ENCODE data around the gene ATXN2.
A peak's percentile ranks its signal among the peaks of the same experiment; 100 is the strongest.
"Not testable (repeated sequence)": the region's sequence is repeated elsewhere in the genome, so short reads cannot be mapped to it uniquely, and the experiment has no call there.

ATXN2 gene

GRCh38 chr12:111616177-111616623 is 17.1 kb upstream of the ATXN2 start:
- Mint-ChIP-seq H3K27ac (no peak overlapping the region), H3K4me3 (no peak overlapping the region), H3K4me1 (no peaks in the 10 kb centered on the region), H3K36me3 (no peaks in the 10 kb centered on the region), H3K27me3 (no peaks in the 10 kb centered on the region), H3K9me3 (no peaks in the 10 kb centered on the region)
- ATAC-seq (replicated peaks) = no peak
- no peak for DNase-seq

- Mint-ChIP-seq H3K9me3 (no peaks in the 10 kb centered on the region), H3K36me3 (no peaks in the 10 kb centered on the region), H3K4me3 (no peak overlapping the region), H3K4me1 (no peaks in the 10 kb centered on the region), H3K27ac (no peak overlapping the region), H3K27me3 (no peaks in the 10 kb centered on the region)
- ATAC-seq (replicated peaks) (no peak), DNase-seq (no peak)
These were observed 8.1 kb upstream of the ATXN2 start for GRCh38 chr12:111607239-111607638.

GRCh38 chr12:111606767-111607230 is 7.7 kb upstream of the ATXN2 start:
- no peaks in the 10 kb centered on the region for H3K36me3 Mint-ChIP-seq
- no peak overlapping the region for H3K27ac Mint-ChIP-seq
- DNase-seq (no peak), ATAC-seq (replicated peaks) (no peak)
- no peaks in the 10 kb centered on the region for H3K27me3 Mint-ChIP-seq
- H3K4me1 Mint-ChIP-seq = no peaks in the 10 kb centered on the region
- no peaks in the 10 kb centered on the region for H3K9me3 Mint-ChIP-seq
- no peak overlapping the region for H3K4me3 Mint-ChIP-seq

GRCh38 chr12:111605911-111606766 is 7.0 kb upstream of the ATXN2 start:
- no peaks in the 10 kb centered on the region for H3K9me3 Mint-ChIP-seq

GRCh38 chr12:111602857-111603256 is 3.7 kb upstream of the ATXN2 start:
- H3K4me3 Mint-ChIP-seq; H3K9me3 Mint-ChIP-seq; H3K27ac Mint-ChIP-seq; H3K36me3 Mint-ChIP-seq; H3K27me3 Mint-ChIP-seq; DNase-seq; ATAC-seq (replicated peaks): not testable (repeated sequence)
- peaks cover 2 to 11% of the 10 kb centered on the region in 2 donors for H3K4me1 Mint-ChIP-seq

More at GRCh38 chr12:111605911-111606766, 7.0 kb upstream of the ATXN2 start:
- no peak overlapping the region for H3K4me3 Mint-ChIP-seq
- DNase-seq (no peak), ATAC-seq (replicated peaks) (no peak)
- no peak overlapping the region for H3K27ac Mint-ChIP-seq
- no peaks in the 10 kb centered on the region for H3K36me3 Mint-ChIP-seq
- no peaks in the 10 kb centered on the region for H3K4me1 Mint-ChIP-seq
- no peaks in the 10 kb centered on the region for H3K27me3 Mint-ChIP-seq

- no peaks in the 10 kb centered on the region for H3K27me3 Mint-ChIP-seq
- peaks cover 7 to 16% of the 10 kb centered on the region in 2 donors for H3K4me1 Mint-ChIP-seq
- ATAC-seq (replicated peaks) = no peak
These were observed 3.2 kb upstream of the ATXN2 start for GRCh38 chr12:111602348-111602747.

GRCh38 chr12:111600986-111601385 is 1.9 kb upstream of the ATXN2 start:
- not testable (repeated sequence) for H3K27ac Mint-ChIP-seq; DNase-seq; H3K9me3 Mint-ChIP-seq; ATAC-seq (replicated peaks); H3K4me3 Mint-ChIP-seq; H3K36me3 Mint-ChIP-seq; H3K27me3 Mint-ChIP-seq
- H3K4me1 Mint-ChIP-seq = peaks cover 11 to 20% of the 10 kb centered on the region in 2 donors

More at GRCh38 chr12:111602348-111602747, 3.2 kb upstream of the ATXN2 start:
- no peak for DNase-seq
- no peak overlapping the region for H3K27ac Mint-ChIP-seq
- H3K4me3 Mint-ChIP-seq = no peak overlapping the region
- H3K9me3 Mint-ChIP-seq = no peaks in the 10 kb centered on the region
- no peaks in the 10 kb centered on the region for H3K36me3 Mint-ChIP-seq

GRCh38 chr12:111600205-111600642 is 1.1 kb upstream of the ATXN2 start:
- no peak for DNase-seq

GRCh38 chr12:111599453-111600204 is 514 bp upstream of the ATXN2 start:
- Mint-ChIP-seq H3K36me3 (no peaks in the 10 kb centered on the region), H3K27ac (peak overlapping the region; percentile 95), H3K9me3 (no peaks in the 10 kb centered on the region), H3K4me3 (peak overlapping the region; percentile 90 to 95), H3K4me1 (peaks cover 15 to 32% of the 10 kb centered on the region in 2 donors), H3K27me3 (no peaks in the 10 kb centered on the region)
- ATAC-seq (replicated peaks) (peak; percentile 81 to 89), DNase-seq (peak; percentile 89)

More at GRCh38 chr12:111600205-111600642, 1.1 kb upstream of the ATXN2 start:
- no peak for ATAC-seq (replicated peaks)
- no peaks in the 10 kb centered on the region for H3K9me3 Mint-ChIP-seq
- peaks cover 13 to 26% of the 10 kb centered on the region in 2 donors for H3K4me1 Mint-ChIP-seq
- no peaks in the 10 kb centered on the region for H3K27me3 Mint-ChIP-seq
- peak overlapping the region; percentile 90 to 95 for H3K4me3 Mint-ChIP-seq
- H3K36me3 Mint-ChIP-seq = no peaks in the 10 kb centered on the region
- peak overlapping the region; percentile 95 for H3K27ac Mint-ChIP-seq

GRCh38 chr12:111597831-111598636 is 1.1 kb downstream of the ATXN2 start:
- Mint-ChIP-seq H3K27me3 (no peaks in the 10 kb centered on the region), H3K36me3 (no peaks in the 10 kb centered on the region), H3K4me3 (peak overlapping the region; percentile 91 to 95), H3K9me3 (no peaks in the 10 kb centered on the region), H3K27ac (peak overlapping the region; percentile 92), H3K4me1 (peaks cover 19 to 40% of the 10 kb centered on the region in 2 donors)
- ATAC-seq (replicated peaks) (peak; percentile 10 to 17), DNase-seq (peak; percentile 15)

- no peaks in the 10 kb centered on the region for H3K27me3 Mint-ChIP-seq
- H3K4me3 Mint-ChIP-seq = peak overlapping the region; percentile 91 to 95
- peak overlapping the region; percentile 92 for H3K27ac Mint-ChIP-seq
- peaks cover 19 to 40% of the 10 kb centered on the region in 2 donors for H3K4me1 Mint-ChIP-seq
- ATAC-seq (replicated peaks) (no peak), DNase-seq (peak; percentile 7)
- no peaks in the 10 kb centered on the region for H3K36me3 Mint-ChIP-seq
- no peaks in the 10 kb centered on the region for H3K9me3 Mint-ChIP-seq
These were observed 1.9 kb downstream of the ATXN2 start for GRCh38 chr12:111596985-111597830.

- DNase-seq; H3K27me3 Mint-ChIP-seq; H3K9me3 Mint-ChIP-seq; H3K4me3 Mint-ChIP-seq; ATAC-seq (replicated peaks); H3K36me3 Mint-ChIP-seq; H3K27ac Mint-ChIP-seq: not testable (repeated sequence)
- H3K4me1 Mint-ChIP-seq = peaks cover 19 to 37% of the 10 kb centered on the region in 2 donors
These were observed 3.7 kb downstream of the ATXN2 start for GRCh38 chr12:111595341-111595835.

GRCh38 chr12:111591399-111592010 is 7.6 kb downstream of the ATXN2 start:
- not testable (repeated sequence) for ATAC-seq (replicated peaks); H3K9me3 Mint-ChIP-seq; H3K4me3 Mint-ChIP-seq; H3K27me3 Mint-ChIP-seq; H3K27ac Mint-ChIP-seq; DNase-seq; H3K36me3 Mint-ChIP-seq
- H3K4me1 Mint-ChIP-seq = peaks cover 11 to 32% of the 10 kb centered on the region in 2 donors

Measured in stimulated activated naive B cell treated with anti-CD40 and anti-IgM and Interleukin-4, amounts not matched to agents 10 μg/mL and 1 μg/mL and 100 μg/mL, for 72 hours (primary cell).